ENCODE measurements around the gene CAP1.
"Not testable (repeated sequence)": the region's sequence is repeated elsewhere in the genome, so short reads cannot be mapped to it uniquely, and the experiment has no call there.

Gene CAP1, protein sequence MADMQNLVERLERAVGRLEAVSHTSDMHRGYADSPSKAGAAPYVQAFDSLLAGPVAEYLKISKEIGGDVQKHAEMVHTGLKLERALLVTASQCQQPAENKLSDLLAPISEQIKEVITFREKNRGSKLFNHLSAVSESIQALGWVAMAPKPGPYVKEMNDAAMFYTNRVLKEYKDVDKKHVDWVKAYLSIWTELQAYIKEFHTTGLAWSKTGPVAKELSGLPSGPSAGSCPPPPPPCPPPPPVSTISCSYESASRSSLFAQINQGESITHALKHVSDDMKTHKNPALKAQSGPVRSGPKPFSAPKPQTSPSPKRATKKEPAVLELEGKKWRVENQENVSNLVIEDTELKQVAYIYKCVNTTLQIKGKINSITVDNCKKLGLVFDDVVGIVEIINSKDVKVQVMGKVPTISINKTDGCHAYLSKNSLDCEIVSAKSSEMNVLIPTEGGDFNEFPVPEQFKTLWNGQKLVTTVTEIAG

DNA sequence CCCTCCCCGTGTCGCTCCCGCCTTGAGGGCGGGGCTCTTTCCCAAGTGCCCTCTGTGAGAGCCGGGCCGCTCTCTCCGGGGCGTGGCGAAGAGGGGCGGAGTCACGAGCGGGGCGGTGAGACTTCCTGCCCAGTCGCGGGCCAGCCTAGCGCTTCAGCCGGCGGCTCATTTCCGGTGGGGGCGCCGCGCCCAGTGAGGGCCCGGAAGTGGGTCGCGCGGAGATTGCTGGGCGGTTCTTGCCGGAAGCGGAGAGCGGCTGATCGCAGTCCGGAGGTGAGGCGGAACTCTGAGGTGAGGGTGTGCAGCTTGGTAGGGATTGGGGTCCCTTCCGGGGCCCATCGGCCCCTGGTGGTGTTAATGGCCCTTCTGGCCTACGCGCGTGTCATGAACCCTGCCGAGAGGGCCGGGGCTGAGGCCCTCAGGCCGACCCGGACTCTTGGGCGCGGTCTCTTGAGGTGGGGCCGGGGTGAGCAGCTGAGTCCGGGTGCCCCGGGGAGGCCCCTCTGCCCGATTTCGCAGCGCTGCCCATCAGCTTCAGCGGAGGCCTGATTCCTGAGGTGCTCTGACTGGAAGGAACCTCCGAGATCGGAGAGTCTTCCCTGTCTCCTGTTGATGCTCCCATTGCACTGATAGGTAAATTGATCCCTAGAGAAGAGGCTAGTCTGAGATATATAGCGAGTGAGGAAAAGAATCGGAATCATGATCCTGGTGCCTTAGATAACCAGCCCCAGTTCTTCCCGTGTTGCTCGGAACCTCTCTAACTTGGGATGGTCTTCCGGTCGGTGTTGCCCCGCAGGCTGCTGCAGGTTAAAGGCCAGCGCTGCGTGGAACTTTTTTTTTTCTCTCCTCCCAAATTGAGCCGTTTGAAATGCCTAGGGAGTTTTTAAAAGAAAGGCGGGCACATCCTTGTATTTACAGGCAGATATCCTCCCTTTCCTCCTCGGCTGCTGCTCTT, at the start of gene CAP1:
TSS of gene CAP1 (plus strand) at position 219 of the 955 bp plus-strand sequence. CDS start 18,618 bp downstream, outside the sequence.
- peak; percentile 99 to 100 for DNase-seq (ENCODE audit: low read depth in 2 of 2, low spot score in 1 of 2)

DNA sequence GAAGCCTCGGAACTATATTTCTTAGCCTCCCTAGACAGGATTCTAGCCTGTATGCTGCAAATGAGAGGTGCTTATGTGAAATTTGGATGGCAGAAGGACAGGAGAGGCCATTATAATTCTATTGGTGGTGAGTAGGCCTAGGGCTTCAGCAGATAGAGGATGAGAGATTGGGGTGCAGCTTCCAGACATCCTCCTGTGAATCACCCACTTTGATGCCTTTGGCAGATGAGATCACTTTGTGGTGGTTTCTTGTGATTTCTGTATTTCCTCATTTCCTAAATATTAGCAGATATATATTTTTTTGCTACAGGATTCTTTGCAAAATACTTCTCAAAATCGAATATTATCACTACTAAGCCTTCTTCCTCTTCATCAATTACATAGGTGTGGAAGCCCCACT, 48.3 kb upstream of the CAP1 start:
- DNase-seq (ENCODE audit: low read depth in 2 of 2, low spot score in 1 of 2), result no peak

DNA sequence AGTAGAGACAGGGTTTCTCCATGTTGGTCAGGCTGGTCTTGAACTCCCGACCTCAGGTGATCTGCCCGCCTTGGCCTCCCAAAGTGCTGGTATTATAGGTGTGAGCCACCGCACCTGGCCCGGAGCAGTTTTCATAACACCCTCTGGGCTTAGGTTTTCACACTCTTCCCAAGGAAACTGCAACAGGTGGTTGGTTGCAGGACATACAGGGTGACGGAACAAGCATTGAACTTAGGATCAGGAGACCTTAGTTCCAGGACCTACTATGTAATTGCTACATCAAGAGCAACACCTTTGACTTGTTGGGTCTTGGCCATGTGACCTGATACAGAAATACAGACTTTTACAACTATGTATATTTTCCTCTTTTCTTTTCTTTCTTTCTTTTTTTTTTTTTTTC, 47.6 kb upstream of the CAP1 start:
- DNase-seq (ENCODE audit: low read depth in 2 of 2, low spot score in 1 of 2), result no peak

DNA sequence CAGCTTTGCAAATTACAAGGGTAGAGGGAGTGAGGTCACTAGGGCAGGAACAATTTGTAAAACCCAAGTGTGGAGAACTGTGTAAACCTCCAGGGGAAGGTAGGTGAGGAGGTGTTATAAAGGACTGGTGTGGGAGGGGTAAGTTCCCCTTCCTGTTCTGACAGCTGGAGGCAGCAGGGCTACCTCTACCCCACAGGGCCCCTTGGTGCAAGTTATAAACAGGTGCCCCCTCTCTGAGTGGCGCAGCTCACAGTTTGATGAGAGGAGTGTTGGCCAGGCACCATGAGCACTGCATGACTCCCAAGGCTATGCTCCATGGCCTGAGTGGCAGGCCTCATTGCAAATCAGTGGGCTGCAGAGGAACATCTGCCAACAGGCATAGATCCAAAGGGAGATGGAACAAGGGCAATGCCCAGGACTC, 44.5 kb upstream of the CAP1 start:
- DNase-seq (ENCODE audit: low read depth in 2 of 2, low spot score in 1 of 2), result no peak

DNA sequence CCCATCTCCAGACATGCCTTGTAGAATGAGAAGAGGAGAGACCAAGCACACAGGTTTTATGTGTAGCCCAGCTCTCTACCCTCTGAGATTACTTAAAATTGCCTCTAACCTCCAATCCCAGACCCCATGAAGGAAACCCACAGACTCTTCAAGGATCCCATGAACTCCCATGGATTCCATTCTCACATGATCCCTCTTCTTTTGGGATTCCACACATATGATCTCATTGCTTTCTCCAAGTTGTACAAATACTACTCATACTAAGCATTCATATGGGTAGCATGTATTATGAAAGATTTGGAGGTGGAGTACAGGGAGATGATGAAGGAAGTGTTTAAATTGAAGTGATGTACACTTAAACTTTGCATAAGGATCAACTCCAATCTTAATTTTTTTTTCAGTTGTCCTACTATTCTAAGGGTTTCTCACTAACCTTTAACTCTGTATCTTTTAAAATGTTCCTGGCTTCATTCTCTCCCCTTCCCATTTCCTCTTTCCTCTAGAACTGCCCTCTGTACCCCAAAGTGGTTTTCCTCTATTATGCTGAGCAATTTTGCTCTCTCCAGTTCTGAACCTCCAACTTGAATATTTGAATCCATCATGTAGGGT, 44.0 kb upstream of the CAP1 start:
- DNase-seq (ENCODE audit: low read depth in 2 of 2, low spot score in 1 of 2), result no peak

DNA sequence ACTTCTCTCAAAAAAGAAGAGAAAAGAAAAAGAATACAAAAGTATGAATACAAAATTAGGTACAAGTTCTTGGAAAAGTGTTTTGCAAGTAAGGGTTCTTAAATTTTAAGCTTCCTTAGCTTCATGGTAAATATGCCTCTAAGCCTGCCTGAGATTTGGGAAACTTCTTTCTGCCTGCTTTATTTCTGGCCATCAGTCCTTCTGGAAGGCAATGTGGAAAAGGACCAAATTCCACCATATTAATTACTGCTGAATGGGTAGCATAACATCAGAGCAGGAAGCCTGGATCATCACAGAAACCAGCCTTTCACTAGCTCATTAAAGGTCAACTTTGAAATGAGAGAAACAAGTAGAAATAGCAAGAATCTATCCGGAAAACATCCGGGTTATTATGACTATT, 39.1 kb upstream of the CAP1 start:
- DNase-seq (ENCODE audit: low read depth in 2 of 2, low spot score in 1 of 2), result no peak

DNA sequence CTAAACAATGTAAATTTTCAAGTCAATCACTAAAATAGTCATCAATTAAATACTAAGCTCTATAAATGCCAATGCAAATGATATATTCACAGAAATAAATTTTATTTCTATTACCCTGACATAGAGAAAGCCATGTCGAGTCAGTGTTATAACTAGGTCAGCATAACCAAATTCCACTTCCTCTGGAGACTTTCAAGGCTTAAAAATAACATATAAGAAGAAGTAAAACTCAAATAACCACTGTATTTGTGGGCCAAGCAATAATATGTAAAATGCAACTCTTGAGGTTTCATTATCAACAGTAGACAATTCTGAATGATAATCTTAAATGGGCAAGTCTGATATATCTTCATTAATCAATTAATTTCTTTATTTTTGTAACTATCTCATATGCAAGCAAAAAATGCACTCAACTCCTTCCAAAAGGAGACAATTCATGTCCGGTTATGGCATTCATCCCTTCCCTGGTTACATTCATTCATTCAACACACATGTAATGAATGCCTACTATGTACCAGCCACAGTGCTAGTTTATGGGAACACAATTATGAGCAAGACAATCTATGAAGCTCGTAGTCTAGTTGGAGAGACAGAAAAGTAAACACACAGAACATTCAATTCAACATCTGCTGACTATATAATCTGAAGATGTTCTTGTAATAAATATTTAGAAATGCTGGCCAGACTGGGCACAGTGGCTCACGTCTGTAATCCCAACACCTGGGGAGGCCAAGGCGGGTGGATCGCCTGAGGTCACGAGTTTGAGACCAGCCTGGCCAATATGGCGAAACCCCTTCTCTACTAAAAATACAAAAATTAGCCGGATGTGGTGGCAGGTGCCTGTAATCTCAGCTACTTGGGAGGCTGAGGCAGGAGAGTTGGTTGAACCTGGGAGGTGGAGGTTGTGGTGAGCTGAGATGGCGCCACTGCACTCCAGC, 37.1 kb upstream of the CAP1 start:
- no peak for DNase-seq (ENCODE audit: low read depth in 2 of 2, low spot score in 1 of 2)

DNA sequence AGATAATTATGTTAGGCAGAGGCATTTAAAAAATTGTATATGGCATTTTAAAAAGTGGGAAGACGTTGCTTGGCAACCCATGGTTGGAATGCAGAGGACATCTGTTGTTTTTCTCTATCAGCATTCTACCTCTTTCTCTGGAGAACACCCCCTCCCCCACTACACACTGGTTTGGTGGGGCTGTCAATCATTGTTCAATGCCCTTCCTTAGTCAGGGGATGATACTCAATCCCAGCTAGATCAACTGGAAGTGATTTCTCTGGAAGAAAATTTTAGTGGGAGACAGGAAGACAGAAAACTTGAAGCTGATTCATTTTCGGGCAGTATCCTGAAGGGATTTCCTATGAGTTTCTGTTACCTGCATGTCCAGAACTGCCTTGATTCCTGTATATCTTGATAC, 35.7 kb upstream of the CAP1 start:
- DNase-seq (ENCODE audit: low read depth in 2 of 2, low spot score in 1 of 2), result no peak

DNA sequence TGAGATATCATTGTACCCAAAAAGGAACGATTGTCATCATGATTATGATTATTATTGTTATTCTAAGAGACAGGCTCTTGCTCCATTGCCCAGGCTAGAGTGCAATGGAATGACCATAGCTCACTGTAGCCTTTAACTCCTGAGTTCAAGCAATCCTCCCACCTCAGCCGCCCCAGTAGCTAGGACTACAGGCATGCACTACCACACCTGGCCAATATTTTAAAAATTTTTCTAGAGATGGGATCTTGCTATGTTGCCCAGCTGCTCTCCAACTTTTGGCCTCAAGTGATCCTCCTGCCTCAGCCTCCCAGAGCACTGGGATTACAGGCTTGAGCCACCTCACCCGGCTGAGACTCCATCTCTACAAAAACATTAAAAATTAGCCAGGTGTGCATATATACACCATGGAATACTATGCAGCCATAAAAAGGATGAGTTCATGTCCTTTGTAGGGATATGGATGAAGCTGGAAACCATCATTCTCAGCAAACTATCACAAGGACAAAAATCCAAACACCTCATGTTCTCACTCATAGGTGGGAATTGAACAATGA, 33.0 kb upstream of the CAP1 start:
- DNase-seq (ENCODE audit: low read depth in 2 of 2, low spot score in 1 of 2), result not testable (repeated sequence)

DNA sequence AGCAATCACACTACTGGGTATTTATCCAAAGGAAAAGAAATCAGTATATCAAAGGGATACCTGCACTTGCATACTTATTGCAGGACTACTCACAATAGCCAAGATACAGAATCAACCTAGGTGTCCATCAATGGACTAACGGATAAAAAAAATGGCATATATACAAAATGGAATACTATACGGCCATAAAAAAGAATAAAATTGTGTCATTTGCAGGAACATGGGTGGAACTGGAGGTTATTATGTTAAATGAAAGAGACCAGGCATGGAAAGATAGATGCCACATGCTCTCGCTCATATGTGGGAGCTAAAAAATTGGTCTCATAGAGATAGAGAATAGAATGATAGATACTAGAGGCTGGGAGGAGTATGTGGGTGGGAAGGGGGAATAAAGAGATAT, 29.3 kb upstream of the CAP1 start:
- no peak for DNase-seq (ENCODE audit: low read depth in 2 of 2, low spot score in 1 of 2)

DNA sequence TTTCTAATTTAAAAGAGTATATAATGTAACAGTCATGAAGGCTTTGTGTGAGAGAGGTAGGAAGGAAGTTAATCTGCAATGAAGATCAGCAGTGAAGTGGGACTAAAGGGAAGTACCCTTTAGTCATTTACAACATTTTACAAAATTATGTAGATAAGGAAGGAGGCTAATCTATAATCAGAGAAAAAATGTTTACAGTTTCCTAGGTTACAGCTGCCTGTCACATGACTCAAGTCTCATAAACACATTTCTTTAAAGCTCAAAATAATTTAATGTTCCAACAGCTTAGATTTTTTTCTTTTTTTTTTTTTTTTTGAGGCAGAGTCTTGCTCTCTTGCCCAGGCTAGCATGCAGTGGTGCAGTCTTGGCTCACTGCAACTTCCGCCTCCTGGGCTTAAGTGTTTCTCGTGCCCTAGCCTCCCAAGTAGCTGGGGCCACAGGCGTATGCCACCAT, 26.2 kb upstream of the CAP1 start:
- no peak for DNase-seq (ENCODE audit: low read depth in 2 of 2, low spot score in 1 of 2)

DNA sequence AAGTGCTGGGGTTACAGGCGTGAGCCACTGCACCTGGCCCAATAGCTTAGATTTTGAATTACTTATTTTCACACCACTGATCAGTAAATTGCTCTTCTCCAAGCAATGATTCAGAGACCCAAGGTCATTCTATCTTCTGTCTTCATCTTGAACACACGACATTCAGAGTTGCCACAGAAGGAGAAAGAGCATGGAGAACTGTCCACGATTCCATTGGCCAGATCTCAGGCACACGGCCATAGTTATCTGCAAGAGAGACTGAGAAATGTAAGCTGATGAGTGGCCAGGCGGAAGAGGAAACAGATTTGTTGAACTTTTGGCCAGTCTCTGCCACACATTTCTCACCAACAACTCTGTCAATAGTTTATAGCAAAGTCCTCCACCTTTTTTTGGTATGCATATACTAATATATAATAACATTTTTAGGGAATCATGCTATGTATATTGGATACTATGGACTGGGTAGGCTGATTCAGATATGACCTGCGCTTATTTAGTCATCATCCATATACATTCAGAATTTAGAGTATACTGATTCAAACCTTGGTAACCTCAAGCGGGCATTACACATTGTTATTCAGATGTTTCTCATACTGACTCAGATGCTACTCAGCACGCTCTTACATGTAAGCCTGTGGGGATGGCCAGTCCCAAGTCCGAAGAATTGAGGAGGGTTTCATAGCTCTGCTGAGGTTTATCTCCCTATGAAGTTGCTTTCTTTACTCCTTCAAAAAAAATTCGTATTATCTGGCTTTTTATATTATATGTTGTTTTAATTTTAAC, 25.5 kb upstream of the CAP1 start:
- DNase-seq (ENCODE audit: low read depth in 2 of 2, low spot score in 1 of 2), result no peak

DNA sequence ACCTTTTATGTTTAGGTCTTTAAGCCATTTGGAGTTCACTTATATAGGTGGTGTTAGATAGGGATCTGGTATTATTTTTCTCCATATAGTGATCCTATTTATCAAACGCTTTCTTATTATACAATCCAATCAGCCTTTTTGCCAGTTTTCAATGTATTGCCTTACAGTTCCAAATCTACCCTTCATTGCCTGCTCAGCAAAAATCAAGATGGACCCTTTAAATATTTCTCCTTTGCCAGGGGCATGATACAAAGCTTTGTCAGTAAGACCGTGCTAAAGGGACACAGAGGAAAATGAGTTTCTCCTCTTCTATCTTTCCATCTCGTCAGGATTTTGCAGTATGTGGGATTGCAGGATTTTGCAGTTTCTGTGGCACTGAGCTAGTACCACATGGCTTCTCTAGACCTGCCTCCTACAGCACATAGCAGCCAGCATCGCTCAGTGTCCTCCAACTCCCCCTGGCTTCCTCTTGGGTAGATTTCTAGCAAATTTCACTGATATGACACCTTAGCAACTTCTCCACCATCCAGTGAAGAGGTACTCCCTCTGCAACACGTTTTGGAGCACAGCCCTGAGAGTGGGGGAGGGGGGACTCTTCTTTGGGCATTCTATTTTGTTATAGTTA, 22.5 kb upstream of the CAP1 start:
- no peak for DNase-seq (ENCODE audit: low read depth in 2 of 2, low spot score in 1 of 2)

DNA sequence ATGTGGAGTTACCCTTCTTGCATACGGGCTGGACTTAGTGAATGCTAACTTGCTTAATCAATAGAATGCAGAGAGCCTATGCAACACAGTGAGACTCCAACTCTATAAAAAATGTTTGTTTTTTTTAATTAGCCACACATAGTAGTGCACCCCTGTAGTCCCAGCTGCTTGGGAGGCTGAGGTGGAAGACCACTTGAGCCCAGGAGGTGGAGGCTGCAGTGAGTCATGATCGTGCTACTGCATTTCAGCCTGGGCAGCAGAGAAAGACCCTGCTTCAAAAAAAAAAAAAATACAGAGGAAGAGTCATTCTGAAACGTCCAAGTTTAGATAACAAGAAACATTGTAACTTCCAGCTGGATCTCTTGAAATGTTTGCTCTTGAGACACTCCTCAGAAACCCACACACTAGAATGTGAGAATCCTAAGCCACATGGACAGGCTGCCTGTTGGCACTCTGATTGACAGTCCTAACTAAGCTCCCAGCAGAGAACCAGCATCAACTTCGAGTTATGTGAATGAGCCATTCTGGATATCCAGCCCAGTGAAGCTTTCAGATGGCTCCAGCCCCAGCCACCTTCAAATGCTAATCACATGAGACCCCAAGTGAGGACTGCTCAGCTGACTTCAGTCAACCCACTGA, 20.0 kb upstream of the CAP1 start:
- no peak for DNase-seq (ENCODE audit: low read depth in 2 of 2, low spot score in 1 of 2)

DNA sequence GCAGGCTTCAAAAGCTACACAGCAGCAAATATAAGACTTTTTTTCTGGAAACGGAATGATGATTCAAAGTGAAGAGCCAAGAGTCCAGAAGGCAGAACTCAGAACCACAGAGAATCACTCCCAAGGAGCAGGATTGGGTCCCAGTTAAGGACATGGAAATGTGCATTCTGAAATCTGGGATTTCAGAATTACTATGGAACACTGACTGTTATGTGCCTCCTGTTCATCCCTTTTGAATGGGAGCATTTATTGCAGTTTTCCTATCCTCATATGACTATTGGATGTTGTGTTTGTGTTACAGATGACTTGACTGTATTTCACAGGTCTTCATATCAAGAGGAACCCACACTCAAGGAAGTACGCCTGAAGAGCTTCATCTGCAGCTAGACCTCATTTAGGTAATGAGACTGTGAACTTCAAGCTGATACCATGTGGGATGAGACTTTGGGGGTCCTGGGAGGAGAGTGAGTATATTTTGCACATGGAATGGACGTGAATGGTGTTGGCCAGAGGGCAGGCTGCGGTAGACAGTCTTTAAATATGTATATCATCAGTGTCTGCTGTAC, 17.1 kb upstream of the CAP1 start:
- no peak for DNase-seq (ENCODE audit: low read depth in 2 of 2, low spot score in 1 of 2)

DNA sequence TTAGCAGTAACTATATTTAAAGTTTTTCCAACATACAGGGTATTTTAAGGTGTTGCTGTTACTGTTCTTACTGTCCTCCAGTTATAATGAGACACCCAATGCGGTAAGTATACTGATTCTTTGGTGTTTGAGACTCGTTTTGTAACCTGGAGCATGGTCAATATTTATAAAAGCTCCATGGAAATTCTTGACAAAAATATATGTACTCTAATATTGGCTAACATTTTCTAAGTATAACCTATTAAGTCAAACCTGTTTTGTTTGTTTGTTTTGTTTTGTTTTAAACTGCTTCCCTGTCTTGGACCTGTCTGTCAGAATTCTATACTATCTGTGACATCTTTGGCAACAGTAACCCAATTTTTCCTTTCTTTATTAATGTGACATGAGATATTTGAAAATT, 15.9 kb upstream of the CAP1 start:
- no peak for DNase-seq (ENCODE audit: low read depth in 2 of 2, low spot score in 1 of 2)

DNA sequence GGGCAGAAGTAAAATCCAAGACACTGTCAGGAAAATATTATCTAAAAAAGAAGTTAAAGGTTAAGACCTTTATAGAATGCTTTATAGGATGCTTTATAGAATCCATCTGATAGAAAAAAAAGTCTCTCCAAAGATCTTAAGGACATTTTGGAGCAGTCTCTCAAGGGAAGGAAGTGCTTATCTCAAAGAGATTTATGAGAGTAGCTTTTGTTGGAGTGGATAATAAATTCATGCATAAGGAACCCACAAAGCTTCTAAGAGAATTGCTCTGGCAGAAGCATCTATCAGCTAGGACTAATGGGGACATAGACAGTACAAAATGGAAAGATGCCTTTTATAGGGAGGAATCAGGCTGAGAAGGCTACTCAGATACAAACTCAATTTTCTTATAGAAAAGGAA, 12.9 kb upstream of the CAP1 start:
- no peak for DNase-seq (ENCODE audit: low read depth in 2 of 2, low spot score in 1 of 2)

DNA sequence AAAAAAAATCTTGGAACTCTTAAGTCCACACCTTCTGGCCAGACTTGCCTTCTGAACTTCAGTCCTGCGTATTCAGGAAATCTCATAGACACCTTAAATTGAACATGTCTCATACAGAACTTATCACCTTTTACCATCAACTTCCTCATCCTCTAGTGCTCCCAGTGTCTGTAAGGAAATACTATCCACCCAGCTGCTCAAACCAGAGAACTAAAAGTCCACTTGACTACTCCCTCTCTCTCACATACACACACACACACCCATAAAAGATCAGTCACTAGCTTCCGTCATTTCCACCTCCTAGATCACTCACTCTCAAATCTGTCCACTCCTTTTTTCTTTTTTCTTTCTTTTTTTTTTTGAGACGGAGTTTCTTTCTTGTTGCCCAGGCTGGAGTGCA, 10.9 kb upstream of the CAP1 start:
- no peak for DNase-seq (ENCODE audit: low read depth in 2 of 2, low spot score in 1 of 2)
